GM12873 (cell line): ENCODE results near the gene WWOX.

Experiments
- TF ChIP-seq, protein P1 (sequence below): IDR thresholded peaks from 2 replicates; pipeline ENCODE4 v1.5.1; 2012; ENCODE audit warnings: low read depth, mild to moderate bottlenecking, moderate library complexity, low read length, control low read depth; ENCODE audit not compliant: insufficient read depth; ENCODE audit errors: missing control alignments

WWOX gene

DNA sequence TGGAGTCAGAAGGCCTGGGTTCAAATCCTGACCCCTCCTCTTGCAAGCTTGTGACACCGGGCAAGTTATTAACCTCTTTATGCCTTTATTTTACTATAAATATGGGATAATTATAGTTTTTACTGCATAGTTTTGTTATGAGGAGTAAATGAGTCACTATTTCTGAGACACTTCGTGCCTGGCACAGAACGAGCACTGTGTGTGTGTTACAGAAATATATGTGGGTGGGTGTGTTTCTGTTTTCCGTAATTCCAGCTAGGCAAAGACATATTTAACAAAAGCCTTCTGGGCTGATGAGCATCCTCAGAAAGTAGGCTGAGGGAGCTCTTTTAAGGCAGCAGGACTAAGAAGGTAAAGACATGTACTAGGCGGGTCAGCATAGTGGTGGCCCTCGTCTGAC is 1083.2 kb downstream of the WWOX start:
- TF ChIP-seq, protein P1, sequence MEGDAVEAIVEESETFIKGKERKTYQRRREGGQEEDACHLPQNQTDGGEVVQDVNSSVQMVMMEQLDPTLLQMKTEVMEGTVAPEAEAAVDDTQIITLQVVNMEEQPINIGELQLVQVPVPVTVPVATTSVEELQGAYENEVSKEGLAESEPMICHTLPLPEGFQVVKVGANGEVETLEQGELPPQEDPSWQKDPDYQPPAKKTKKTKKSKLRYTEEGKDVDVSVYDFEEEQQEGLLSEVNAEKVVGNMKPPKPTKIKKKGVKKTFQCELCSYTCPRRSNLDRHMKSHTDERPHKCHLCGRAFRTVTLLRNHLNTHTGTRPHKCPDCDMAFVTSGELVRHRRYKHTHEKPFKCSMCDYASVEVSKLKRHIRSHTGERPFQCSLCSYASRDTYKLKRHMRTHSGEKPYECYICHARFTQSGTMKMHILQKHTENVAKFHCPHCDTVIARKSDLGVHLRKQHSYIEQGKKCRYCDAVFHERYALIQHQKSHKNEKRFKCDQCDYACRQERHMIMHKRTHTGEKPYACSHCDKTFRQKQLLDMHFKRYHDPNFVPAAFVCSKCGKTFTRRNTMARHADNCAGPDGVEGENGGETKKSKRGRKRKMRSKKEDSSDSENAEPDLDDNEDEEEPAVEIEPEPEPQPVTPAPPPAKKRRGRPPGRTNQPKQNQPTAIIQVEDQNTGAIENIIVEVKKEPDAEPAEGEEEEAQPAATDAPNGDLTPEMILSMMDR, result no peak

DNA sequence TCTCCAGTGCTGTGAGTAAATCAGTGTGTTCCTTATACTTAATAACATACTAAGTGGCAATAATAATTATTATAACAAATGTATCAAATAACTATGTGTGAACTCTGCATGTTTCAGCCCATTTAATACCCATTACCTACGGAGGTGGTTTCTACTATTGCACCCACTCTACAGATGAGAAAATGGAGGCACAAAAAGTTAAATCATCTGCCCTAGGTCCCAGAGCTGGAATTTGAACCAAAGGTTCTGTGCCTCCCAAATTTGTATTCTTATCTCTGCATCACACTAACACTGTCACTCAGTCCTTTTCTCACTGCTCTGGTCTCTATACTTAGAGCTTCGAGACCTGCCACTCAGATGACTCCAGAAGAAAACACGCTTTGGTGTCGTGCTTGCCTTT is 1084.1 kb downstream of the WWOX start:
- TF ChIP-seq, protein P1, result no peak

DNA sequence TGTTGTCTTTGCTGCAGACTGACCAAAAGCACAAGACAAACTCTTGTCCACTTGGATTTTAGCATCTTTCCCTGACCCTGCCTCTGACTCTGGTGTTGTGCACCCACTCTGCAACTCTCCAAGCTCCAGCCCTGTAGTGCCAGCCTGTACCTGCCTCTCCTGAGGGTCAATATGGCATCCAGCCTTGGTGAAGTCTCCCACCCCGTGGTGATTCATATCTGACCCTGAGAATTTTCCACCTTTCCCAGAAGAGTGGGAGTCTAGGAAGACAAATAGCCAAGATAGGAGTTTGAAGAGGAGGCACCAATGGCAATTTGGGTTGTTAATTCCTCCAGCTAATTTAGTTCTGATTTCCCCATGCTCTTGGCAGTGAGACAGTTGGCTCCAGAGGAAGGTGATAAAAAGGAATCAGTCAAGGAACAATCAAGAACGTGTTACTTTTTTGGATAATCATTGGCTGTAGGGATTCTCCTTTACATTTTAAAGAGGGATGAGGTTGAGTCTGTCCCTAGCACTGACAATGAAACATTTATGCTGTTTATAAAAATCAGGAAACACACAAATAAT is 1085.1 kb downstream of the WWOX start:
- TF ChIP-seq, protein P1, result no peak

DNA sequence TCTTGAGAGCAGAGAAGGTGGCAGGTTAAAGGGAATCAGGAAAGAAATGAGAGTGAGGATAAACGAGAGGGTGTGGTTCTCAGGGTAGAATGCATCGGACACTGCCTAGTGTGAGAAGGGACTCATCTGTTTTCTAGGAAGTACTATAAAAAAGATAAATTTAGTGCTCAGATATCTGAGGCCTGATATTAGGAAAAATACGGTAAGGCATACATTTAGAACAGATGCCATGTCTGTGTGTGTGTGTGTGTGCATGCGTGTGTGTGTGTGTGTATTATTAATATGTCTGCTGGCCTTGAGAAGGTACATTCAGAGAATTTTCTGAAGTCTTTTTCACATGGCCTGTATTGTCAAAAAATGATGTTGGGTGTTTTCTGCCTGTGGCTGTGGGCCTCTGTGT is 1086.3 kb downstream of the WWOX start:
- TF ChIP-seq, protein P1, result no peak

DNA sequence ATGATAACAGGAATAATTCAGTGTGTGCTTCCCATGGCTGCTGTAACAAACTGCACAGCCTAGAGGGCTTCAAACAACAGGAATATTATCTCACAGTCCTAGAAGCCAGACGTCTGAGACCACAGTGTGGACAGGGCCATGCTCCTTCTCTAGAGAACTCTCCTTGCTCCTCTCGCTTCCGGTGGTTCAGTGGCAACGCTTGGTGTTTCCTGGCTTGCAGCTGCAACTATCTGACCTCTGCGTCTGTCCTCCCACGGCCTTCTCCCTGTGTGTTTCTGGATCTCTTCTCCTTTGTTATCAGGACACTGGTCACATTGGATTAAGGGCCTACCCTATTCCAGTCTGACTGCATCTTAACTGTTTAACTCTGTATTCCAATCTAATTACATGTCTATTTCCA is 1086.7 kb downstream of the WWOX start:
- TF ChIP-seq, protein P1, result no peak

DNA sequence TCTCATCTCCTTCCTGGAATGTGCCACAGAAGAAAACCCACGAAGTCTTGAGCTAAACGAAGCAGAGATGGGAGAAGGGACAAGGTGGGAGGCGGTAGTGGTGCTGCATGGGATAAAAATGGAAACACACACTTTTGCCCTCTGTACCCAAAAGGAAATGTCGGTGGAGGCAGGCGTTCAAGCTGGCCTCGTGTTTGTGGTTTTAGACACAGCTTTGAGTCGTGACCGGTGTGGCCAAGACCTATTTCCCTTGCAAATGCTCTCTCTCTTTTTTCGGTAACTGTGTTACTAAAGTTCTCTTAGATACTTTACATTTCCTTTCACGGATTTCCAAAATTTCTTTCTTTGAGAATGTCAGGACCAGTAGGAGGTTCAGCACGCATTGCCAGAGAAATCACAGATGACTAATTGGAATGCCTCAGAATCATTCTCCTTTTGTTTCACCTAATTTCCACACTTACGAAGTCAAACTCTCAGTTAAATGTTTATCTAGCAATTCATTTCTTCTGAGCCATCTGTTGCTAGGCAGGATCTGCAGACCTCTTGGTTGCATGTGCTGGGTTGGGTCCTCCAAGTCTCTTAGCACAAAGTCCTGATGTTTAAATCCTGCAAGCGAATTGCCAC is 1088.8 kb downstream of the WWOX start:
- TF ChIP-seq, protein P1, result no peak

DNA sequence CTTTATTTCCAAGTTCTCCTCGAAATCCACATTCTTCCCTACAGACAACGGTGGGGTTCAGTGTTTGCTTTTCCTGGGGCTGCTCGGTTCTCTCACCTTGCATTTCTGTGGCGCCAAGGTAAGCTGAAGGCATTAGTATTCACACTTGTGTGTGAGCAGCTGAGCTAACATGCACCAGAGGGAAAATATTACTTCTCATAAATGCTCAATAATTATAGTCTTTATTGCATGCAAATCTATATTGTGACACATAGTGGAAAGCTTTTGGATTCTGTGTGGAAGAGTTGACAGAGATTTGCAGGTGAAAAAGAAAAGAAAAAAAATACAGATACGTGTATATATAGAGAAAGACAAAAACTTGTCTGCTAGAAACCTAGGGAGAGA is 1089.3 kb downstream of the WWOX start:
- TF ChIP-seq, protein P1, result no peak
